ENCODE results near the gene LURAP1L.

DNA sequence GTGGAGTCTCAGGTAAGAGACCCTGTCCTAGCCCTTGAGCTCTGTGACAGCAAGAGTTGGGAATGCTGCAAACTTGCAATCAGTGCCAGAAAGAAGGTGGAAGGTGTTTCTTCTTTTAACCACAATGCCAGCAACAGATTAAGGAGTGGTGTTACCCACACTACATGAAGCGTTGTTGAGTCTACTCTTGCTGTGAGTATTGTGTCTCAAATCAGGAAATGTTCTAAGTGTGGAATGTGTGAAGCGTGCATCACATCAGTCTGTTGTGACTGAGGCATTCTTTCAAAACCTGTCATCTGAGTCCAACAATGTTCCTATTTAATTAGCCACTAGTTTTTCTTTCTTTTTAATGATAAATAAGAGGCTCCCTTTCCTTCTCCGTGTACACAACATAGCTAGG is 2.9 kb upstream of the LURAP1L start:
- TF ChIP-seq, protein P1, sequence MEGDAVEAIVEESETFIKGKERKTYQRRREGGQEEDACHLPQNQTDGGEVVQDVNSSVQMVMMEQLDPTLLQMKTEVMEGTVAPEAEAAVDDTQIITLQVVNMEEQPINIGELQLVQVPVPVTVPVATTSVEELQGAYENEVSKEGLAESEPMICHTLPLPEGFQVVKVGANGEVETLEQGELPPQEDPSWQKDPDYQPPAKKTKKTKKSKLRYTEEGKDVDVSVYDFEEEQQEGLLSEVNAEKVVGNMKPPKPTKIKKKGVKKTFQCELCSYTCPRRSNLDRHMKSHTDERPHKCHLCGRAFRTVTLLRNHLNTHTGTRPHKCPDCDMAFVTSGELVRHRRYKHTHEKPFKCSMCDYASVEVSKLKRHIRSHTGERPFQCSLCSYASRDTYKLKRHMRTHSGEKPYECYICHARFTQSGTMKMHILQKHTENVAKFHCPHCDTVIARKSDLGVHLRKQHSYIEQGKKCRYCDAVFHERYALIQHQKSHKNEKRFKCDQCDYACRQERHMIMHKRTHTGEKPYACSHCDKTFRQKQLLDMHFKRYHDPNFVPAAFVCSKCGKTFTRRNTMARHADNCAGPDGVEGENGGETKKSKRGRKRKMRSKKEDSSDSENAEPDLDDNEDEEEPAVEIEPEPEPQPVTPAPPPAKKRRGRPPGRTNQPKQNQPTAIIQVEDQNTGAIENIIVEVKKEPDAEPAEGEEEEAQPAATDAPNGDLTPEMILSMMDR (IDR thresholded peaks at IDR 0.05; ENCODE audit: low read depth, low read length): no peak
- TF ChIP-seq EZH2phosphoT487 (IDR thresholded peaks at IDR 0.05; ENCODE audit: low read depth): no peak

Data from OCI-LY3 (cell line).